ENCODE results near the gene GTF2F1.
A peak's percentile ranks its signal among the peaks of the same experiment; 100 is the strongest.
"Not testable (repeated sequence)": the region's sequence is repeated elsewhere in the genome, so short reads cannot be mapped to it uniquely, and the experiment has no call there.

Gene GTF2F1, protein sequence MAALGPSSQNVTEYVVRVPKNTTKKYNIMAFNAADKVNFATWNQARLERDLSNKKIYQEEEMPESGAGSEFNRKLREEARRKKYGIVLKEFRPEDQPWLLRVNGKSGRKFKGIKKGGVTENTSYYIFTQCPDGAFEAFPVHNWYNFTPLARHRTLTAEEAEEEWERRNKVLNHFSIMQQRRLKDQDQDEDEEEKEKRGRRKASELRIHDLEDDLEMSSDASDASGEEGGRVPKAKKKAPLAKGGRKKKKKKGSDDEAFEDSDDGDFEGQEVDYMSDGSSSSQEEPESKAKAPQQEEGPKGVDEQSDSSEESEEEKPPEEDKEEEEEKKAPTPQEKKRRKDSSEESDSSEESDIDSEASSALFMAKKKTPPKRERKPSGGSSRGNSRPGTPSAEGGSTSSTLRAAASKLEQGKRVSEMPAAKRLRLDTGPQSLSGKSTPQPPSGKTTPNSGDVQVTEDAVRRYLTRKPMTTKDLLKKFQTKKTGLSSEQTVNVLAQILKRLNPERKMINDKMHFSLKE

DNA sequence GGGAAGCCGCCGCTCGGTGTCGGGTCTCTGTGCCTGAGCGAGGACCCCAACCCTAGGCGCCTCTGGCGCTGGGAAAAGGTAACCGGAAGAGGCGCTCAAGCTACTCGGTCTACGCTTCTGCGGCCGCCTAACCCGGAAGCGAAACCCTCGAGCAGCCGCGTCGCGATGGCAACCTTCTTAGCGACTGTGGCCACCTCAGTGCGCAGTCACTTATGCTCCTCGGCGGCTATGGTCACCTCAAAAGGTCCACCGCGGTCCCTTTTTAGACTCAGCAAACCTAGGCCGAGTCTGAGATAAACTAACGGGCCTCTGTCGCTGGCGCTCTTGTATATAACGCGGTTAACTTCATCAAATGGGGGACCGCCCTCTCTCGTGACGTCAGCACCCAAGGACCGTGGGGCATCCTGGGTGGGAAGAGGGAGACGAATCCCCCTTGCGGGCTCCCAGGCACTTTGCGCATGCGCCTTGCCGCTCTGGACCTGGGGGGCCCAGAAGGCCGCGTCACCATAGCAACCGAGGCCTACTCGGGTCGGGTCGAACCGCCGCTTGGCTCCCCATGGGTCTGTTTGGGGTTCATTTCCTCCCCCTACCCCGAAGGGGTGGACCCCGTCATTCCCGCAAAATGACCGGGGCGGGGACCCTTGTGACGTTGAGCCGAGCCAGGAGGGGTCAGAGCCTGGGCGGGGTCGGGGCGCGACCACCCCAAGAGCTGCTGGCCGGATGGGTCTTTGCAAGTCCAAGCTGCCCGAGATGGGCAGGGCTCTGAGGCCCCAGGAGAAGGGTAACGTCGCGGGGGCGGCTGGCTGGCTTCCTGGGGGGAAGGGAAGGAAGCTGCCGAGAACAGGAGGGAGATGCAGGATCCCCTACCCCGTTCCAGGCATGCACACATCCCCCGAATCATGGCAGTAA, at the start of gene GTF2F1:
TSS of gene GTF2F1 (minus strand) at position 91 of the 909 bp plus-strand sequence. CDS start 169 bp downstream, outside the sequence.
- H3K36me3 Mint-ChIP-seq (ENCODE audit: low read depth) = peaks cover 22% of the 10 kb centered on the region
- H3K27ac Mint-ChIP-seq = peak within 1 kb of the TSS; percentile 97
- H3K4me3 Mint-ChIP-seq = peak within 1 kb of the TSS; percentile 98
- H3K4me1 Mint-ChIP-seq (ENCODE audit: low read depth) = peaks cover 27% of the 10 kb centered on the region
- H3K27me3 Mint-ChIP-seq (ENCODE audit: low read depth) = no peaks in the 10 kb centered on the region
- peak; percentile 86 for DNase-seq (ENCODE audit: low spot score)
- no peaks in the 10 kb centered on the region for H3K9me3 Mint-ChIP-seq

DNA sequence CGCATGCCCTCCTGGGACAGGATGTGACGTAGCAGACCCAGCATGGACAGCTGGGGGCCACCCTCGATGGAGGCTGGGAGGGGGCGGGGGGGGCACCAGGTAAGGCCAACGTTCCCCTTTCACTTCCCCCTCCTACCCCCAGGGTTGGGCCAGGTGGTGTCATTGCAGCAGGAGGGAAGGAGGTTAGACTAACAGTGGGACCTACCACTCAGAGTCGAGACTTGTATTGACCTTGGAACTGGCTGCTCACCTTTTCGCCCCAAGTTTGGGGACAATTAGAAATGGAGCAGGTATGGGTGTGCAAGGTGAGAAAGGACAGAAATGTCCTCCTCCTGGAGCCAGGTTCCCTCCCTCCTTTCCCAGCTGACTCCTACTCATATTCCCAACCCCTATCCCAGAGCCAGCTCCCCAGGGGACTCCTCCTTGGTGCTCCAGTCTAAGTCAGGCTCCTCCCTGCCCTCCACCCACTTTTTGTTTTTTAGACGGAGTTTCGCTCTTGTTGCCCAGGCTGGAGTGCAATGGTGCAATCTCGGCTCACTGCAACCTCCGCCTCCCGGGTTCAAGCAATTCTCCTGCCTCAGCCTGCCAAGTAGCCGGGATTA, 49.2 kb upstream of the GTF2F1 start:
- no peak overlapping the region for H3K27ac Mint-ChIP-seq
- H3K9me3 Mint-ChIP-seq = no peaks in the 10 kb centered on the region
- H3K4me3 Mint-ChIP-seq = no peak overlapping the region
- H3K27me3 Mint-ChIP-seq (ENCODE audit: low read depth) = no peaks in the 10 kb centered on the region
- DNase-seq (ENCODE audit: low spot score) = no peak
- no peaks in the 10 kb centered on the region for H3K4me1 Mint-ChIP-seq (ENCODE audit: low read depth)
- H3K36me3 Mint-ChIP-seq (ENCODE audit: low read depth) = peaks cover 6% of the 10 kb centered on the region

DNA sequence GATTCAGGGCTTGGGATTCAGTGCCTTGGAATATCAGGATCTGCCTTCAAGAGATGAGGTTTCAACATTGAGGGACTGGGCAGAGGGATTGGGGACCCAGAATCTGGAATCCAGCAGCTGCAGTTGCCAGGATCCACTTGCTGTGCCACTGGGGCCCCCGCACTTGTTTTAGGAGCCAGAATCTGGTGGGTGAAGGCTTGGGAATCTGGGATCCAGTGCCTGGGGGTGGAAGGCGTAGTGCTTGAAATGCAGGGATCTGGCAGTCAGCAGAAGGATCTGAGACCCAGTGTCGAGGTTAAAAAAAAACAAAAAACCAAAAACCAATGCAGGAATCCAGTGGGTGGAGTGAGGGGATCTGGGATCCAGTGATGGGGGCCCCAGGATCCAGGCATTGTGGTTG, 47.9 kb upstream of the GTF2F1 start:
- DNase-seq (ENCODE audit: low spot score) = no peak
- Mint-ChIP-seq H3K36me3 (ENCODE audit: low read depth) (no peaks in the 10 kb centered on the region), H3K4me1 (ENCODE audit: low read depth) (peaks cover 4% of the 10 kb centered on the region), H3K9me3 (no peaks in the 10 kb centered on the region), H3K4me3 (no peak overlapping the region), H3K27ac (no peak overlapping the region), H3K27me3 (ENCODE audit: low read depth) (no peaks in the 10 kb centered on the region)

DNA sequence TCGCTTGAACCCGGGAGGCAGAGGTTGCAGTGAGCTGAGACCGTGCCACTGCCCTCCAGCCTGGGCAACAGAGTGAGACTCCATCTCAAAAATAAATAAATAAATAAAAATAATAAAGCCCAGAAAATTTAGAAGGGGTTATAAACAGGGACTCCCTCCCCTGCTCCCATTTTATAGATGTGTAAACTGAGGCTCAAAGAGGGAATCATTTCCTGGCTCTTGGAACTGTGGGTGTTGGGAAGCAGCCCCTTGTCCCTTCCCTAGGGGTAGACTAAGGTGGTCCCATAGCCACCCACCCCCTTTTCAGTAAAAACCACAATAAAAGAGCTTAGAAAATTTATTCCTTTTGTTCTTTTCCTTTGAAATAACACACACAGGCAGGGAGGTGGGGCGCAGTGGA, 46.8 kb upstream of the GTF2F1 start:
- Mint-ChIP-seq H3K9me3 (no peaks in the 10 kb centered on the region), H3K27ac (no peak overlapping the region), H3K27me3 (ENCODE audit: low read depth) (no peaks in the 10 kb centered on the region), H3K4me1 (ENCODE audit: low read depth) (peaks cover 4% of the 10 kb centered on the region), H3K36me3 (ENCODE audit: low read depth) (no peaks in the 10 kb centered on the region), H3K4me3 (no peak overlapping the region)
- no peak for DNase-seq (ENCODE audit: low spot score)

DNA sequence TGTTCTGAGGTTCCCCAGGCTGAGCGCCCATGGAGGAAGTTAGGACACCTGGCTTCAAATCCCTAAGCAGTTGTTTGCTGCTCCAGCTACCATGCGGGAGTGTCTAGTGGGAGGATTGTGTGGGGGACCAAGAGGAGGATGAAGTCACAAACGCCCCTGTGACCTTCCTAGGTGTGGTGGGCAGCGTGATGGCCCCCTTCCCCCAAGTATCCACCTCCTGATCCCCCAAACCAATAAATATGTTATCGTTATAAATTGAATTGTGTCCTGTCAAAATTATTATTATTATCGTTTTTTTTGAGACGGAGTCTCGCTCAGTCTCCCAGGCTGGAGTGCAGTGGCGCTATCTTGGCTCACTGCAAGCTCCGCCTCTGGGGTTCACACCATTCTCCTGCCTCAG, 40.7 kb upstream of the GTF2F1 start, which contains the start of gene SLC25A41:
TSS of gene SLC25A41 (minus strand) at position 101 of the 400 bp plus-strand sequence. CDS start at position 31, 70 bp downstream.
- Mint-ChIP-seq H3K27ac (no peak within 1 kb of the TSS), H3K9me3 (no peaks in the 10 kb centered on the region), H3K4me3 (no peak within 1 kb of the TSS), H3K27me3 (ENCODE audit: low read depth) (no peaks in the 10 kb centered on the region), H3K4me1 (ENCODE audit: low read depth) (peaks cover 4% of the 10 kb centered on the region), H3K36me3 (ENCODE audit: low read depth) (no peaks in the 10 kb centered on the region)
- no peak for DNase-seq (ENCODE audit: low spot score)

DNA sequence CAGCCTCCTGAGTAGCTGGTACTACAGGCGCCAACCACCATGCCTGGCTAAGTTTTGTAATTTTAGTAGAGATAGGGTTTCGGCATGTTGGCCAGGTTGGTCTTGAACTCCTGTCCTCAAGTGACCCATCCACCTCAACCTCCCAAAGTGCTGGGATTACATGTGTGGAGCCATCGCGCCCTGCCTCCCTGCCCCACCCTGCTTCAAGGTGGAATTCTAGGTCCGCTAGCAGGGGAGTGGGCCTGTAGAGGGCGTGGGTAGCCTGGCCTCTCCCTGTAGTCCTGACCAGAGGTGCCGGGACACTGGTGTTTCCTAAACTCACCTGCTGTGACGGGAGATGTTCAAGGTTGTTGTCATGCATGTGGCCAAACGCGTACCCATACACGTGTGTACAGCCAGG, 40.2 kb upstream of the GTF2F1 start:
- H3K36me3 Mint-ChIP-seq (ENCODE audit: low read depth) = no peaks in the 10 kb centered on the region
- no peaks in the 10 kb centered on the region for H3K9me3 Mint-ChIP-seq
- peaks cover 4% of the 10 kb centered on the region for H3K4me1 Mint-ChIP-seq (ENCODE audit: low read depth)
- H3K4me3 Mint-ChIP-seq = no peak overlapping the region
- H3K27ac Mint-ChIP-seq = no peak overlapping the region
- DNase-seq (ENCODE audit: low spot score) = no peak
- H3K27me3 Mint-ChIP-seq (ENCODE audit: low read depth) = no peaks in the 10 kb centered on the region

DNA sequence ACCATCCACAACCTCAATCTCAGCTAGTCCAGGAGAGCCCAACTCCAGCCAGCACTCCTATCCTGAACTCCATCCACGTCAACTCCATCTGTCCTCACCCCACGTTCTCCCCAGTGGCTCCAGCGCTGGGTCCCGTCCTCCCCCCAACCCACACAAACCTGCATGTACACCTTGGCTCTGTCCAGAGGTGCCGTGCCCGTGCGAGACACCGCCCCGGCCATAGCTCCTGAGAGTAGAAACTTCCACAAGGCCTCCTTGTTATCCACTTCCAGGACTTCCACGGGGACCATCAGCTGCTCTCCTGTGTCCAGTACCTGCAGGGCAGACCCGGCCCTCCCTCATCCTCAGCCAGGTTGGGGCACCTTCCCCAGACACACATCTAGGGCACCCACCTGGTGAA, 38.9 kb upstream of the GTF2F1 start:
- Mint-ChIP-seq H3K27me3 (ENCODE audit: low read depth) (no peaks in the 10 kb centered on the region), H3K27ac (no peak overlapping the region), H3K9me3 (no peaks in the 10 kb centered on the region), H3K36me3 (ENCODE audit: low read depth) (no peaks in the 10 kb centered on the region), H3K4me3 (no peak overlapping the region), H3K4me1 (ENCODE audit: low read depth) (peaks cover 4% of the 10 kb centered on the region)
- DNase-seq (ENCODE audit: low spot score) = no peak

DNA sequence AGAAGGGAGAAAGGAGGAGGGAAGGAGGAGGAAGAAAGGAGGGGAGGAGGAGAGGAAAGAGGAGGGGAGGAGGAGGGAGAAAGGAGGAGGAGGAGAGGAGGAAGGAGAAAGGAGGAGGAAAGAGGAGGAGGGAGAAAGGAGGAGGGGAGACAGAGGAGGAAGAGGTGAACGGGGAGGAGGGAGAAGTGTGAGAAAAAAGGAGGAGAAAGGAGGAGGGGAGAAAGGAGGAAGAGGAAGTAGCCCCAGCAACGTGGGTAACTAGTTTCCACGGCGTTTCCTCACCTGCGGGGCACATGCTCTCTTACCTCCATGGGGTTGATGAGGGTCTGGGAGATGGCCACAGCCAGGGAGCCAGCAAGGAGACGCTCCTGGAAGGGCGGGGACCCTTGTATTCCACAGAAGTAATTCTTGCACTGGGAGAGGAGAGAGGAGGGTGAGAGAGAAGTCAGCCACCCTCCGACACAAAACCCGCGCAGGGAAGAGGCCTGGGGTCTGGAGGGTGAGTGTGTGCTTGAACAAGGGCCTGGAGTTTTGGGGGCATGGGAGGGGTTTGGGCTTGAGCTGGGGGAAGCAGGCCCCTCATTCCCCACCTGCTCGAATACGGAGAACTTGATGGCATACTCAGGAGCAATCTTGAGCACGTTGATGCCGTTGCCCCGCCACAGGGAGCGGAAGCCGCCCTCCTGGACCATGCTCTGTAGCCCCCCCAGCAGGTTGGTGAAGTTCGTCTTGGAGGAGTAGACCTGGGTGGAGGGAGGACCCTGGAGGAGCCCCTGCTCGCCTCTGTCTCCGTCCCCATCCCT, 36.7 kb upstream of the GTF2F1 start:
- peak overlapping the region; percentile 11 for H3K4me3 Mint-ChIP-seq
- H3K27ac Mint-ChIP-seq = no peak overlapping the region
- peaks cover 3% of the 10 kb centered on the region for H3K9me3 Mint-ChIP-seq
- peaks cover 8% of the 10 kb centered on the region for H3K4me1 Mint-ChIP-seq (ENCODE audit: low read depth)
- DNase-seq (ENCODE audit: low spot score) = no peak
- H3K36me3 Mint-ChIP-seq (ENCODE audit: low read depth) = no peaks in the 10 kb centered on the region
- H3K27me3 Mint-ChIP-seq (ENCODE audit: low read depth) = no peaks in the 10 kb centered on the region

DNA sequence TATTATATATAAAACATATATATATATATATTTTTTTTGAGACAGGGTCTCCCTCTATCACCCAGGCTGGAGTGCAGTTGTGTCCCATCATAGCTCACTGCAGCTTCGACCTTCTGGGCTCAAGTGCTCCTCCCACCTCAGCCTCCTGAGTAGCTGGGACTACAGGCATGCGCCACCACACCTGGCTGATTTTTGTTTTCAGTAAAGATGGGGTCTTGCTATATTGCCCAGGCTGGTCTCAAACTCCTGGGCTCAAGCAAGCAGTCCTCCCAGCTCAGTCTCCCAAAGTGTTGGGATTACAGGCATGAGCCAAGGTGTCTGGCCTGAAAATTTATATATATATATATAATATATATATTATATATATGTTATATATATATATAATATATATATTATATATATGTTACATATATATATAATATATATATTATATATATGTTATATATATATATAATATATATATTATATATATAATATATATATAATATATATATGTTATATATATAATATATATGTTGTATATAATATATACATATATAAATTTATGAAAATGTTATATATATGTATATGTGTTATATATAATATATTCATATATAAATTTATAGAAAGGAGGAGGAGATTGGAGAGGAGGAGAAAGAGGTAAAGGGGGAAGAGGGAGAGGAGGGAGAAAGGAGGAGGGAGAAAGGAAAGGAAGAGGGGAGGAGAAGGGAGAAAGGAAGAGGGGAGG, 35.9 kb upstream of the GTF2F1 start:
- not testable (repeated sequence) for H3K4me3 Mint-ChIP-seq; H3K36me3 Mint-ChIP-seq (ENCODE audit: low read depth); H3K27me3 Mint-ChIP-seq (ENCODE audit: low read depth); DNase-seq (ENCODE audit: low spot score); H3K27ac Mint-ChIP-seq; H3K4me1 Mint-ChIP-seq (ENCODE audit: low read depth); H3K9me3 Mint-ChIP-seq

DNA sequence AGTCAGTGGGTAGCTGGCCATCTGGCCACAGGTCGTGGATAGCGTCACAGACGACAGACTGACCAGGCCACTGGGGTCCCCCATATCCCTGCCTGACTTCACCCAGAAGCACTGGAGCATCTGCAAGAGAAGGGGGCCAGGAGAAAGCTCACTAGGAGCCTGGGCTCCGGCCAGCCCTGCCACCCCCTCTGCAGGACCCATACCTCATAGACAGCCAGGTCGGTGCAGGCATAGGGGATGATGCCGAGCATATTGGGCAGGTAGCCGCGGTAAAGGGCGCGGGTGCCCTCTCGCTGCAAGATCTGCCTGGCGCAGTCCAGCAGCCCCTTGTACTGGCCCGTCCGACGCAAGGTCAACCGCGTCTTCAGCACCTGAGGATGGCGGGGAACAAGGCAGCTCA, 34.2 kb upstream of the GTF2F1 start:
- H3K27ac Mint-ChIP-seq = no peak overlapping the region
- H3K4me1 Mint-ChIP-seq (ENCODE audit: low read depth) = peaks cover 21% of the 10 kb centered on the region
- peaks cover 12% of the 10 kb centered on the region for H3K36me3 Mint-ChIP-seq (ENCODE audit: low read depth)

DNA sequence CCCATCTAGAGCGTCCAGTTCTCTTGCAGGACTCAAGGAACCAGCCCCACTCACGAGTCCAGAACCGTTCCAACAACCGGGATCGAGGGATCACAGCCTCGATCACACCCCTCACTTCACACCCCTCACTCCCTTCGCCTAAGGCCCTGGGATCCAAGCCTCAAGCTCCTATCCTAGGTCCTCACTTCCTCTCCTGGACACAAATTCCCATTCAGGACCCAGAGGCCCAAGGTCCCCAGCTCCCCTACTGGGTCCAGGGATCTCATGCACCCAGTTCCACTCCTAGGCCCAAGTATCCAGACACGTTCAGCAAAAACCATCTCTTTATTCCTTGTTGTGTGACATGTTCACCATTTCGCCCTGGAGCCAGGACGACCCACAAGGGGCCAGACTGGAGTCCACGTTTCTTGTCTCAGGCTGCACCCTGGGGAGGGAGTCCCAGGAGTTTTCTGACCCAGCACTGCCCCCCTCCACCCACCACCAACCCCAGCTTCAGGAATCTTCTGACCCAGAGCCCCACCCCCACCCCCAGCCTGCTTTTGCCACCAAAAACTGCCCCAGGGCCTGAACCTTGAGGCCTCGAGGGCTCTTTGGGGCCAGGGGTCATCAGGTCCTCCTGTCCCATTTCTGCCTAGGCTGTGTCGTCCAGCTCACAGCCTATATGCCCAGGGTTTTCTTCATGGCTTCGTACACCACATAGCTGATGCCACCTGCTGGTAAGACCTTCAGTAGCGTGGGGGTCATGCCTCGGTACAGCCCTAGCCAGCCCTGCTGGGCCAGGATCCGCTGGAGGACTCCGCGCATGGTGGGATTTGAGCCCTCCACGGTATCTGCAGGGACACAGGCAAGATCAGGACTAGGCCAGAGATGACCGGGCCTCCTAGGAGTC, 33.0 kb upstream of the GTF2F1 start:
- no peak for DNase-seq (ENCODE audit: low spot score)
- Mint-ChIP-seq H3K36me3 (ENCODE audit: low read depth) (peaks cover 17% of the 10 kb centered on the region), H3K9me3 (peaks cover 3% of the 10 kb centered on the region), H3K27ac (peak overlapping the region; percentile 87), H3K4me1 (ENCODE audit: low read depth) (peaks cover 22% of the 10 kb centered on the region), H3K27me3 (ENCODE audit: low read depth) (no peaks in the 10 kb centered on the region), H3K4me3 (peak overlapping the region; percentile 75)

More for the DNA sequence above, 34.2 kb upstream of the GTF2F1 start:
- Mint-ChIP-seq H3K4me3 (no peak overlapping the region), H3K27me3 (ENCODE audit: low read depth) (no peaks in the 10 kb centered on the region), H3K9me3 (peaks cover 3% of the 10 kb centered on the region)
- DNase-seq (ENCODE audit: low spot score) = no peak
